AG09319 (cell line): Measurements from ENCODE around the gene NT5C2.

ENCODE experiments used
- DNase-seq: peaks from one replicate; pipeline ENCODE4 v3.0.0-alpha.2; 2010; ENCODE audit warnings: low read depth; ENCODE audit errors: extremely low read depth
- TF ChIP-seq, protein P1 (sequence below): IDR thresholded peaks from 2 replicates; pipeline ENCODE4 v1.5.1; 2011; ENCODE audit warnings: low read depth, mild to moderate bottlenecking, inconsistent platforms, low read length, moderate library complexity

NT5C2 gene

DNA sequence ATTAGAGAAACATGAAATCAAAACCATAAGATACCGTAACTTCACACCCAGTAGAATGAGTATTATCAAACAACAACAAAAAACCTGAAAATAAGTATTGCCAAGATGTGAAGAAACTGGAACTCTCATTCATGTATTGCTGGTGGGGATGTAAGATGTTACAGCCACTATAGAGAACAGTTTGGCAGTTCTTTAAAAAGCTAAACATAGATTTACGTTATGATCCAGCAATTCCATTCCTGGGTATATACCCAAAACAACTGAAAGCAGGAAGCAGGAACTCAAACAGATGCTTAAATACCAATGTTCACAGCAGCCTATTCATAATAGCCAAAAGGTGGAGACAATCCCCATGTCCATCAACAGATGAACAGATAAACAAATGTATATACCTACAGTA, 72.5 kb downstream of the NT5C2 start:
- TF ChIP-seq, protein P1, sequence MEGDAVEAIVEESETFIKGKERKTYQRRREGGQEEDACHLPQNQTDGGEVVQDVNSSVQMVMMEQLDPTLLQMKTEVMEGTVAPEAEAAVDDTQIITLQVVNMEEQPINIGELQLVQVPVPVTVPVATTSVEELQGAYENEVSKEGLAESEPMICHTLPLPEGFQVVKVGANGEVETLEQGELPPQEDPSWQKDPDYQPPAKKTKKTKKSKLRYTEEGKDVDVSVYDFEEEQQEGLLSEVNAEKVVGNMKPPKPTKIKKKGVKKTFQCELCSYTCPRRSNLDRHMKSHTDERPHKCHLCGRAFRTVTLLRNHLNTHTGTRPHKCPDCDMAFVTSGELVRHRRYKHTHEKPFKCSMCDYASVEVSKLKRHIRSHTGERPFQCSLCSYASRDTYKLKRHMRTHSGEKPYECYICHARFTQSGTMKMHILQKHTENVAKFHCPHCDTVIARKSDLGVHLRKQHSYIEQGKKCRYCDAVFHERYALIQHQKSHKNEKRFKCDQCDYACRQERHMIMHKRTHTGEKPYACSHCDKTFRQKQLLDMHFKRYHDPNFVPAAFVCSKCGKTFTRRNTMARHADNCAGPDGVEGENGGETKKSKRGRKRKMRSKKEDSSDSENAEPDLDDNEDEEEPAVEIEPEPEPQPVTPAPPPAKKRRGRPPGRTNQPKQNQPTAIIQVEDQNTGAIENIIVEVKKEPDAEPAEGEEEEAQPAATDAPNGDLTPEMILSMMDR = no peak
- DNase-seq = no peak

GRCh38 chr10:103117247-103117646, 75.8 kb downstream of the NT5C2 start:
- TF ChIP-seq, protein P1 = no peak
- DNase-seq = no peak

GRCh38 chr10:103114876-103115275, 78.2 kb downstream of the NT5C2 start:
- DNase-seq = no peak
- TF ChIP-seq, protein P1 = no peak

GRCh38 chr10:103111918-103112877, 80.9 kb downstream of the NT5C2 start:
- no peak for DNase-seq
- TF ChIP-seq, protein P1 = no peak

- TF ChIP-seq, protein P1 = no peak
- DNase-seq = peak; percentile 22
Measured at GRCh38 chr10:103111031-103111917, 81.8 kb downstream of the NT5C2 start.

GRCh38 chr10:103110407-103110806, 82.7 kb downstream of the NT5C2 start:
- TF ChIP-seq, protein P1 = no peak
- no peak for DNase-seq

GRCh38 chr10:103109821-103110220, 83.3 kb downstream of the NT5C2 start:
- no peak for DNase-seq
- TF ChIP-seq, protein P1 = no peak
